ENCODE results near the gene COPG1. TPM values are rescaled to one million over a fixed set of nuclear protein-coding genes. Genes with fewer than 3 reads are reported as not detected.

Gene COPG1
- total and polyA plus RNA-seq, 2 of the 13 experiments (the other 11 are each of a cell fraction or from before 2014, with no cell fraction given) = 98.6 to 166 TPM

GRCh38 chr3:129278966-129279906 is 29.8 kb downstream of the COPG1 start (continued):
- TF ChIP-seq POGK (CRISPR knock-in tag; conservative IDR thresholded peaks at IDR 0.05) (peak; percentile 16; the same call in 1 of the 2 replicates), ZFP90 (CRISPR knock-in tag; IDR thresholded peaks at IDR 0.05; ENCODE audit: borderline replicate concordance) (no peak), ZNF782 (CRISPR knock-in tag; IDR thresholded peaks at IDR 0.05; ENCODE audit: borderline replicate concordance) (0 out of 2 replicates have a peak, but pooled peaks have one; percentile 16), IKZF1 (IDR thresholded peaks at IDR 0.05) (no peak), FOXK2 (IDR thresholded peaks at IDR 0.05) (no peak), ZNF207 (IDR thresholded peaks at IDR 0.05; ENCODE audit: borderline replicate concordance) (no peak), MAZ (IDR thresholded peaks at IDR 0.05; ENCODE audit: borderline replicate concordance, low read depth, low read length) (peak; percentile 50; the same call in 1 of the 2 replicates), MAZ (CRISPR knock-in tag; IDR thresholded peaks at IDR 0.05; ENCODE audit: low read depth) (peak; percentile 61; the same call in 1 of the 2 replicates), ZNF563 (CRISPR knock-in tag; IDR thresholded peaks at IDR 0.05) (peak; percentile 50), DR1 (CRISPR knock-in tag; IDR thresholded peaks at IDR 0.05) (no peak), AFF4 (CRISPR knock-in tag; IDR thresholded peaks at IDR 0.05) (0 out of 2 replicates have a peak, but pooled peaks have one; percentile 30), TRIM22 (IDR thresholded peaks at IDR 0.05) (no peak), ZNF652 (CRISPR knock-in tag; IDR thresholded peaks at IDR 0.05; ENCODE audit: borderline replicate concordance, low read depth) (no peak), KLF16 (CRISPR knock-in tag; IDR thresholded peaks at IDR 0.05) (0 out of 4 replicates have a peak, but pooled peaks of 1 of the 2 experiments have one; percentile 13), SP140L (CRISPR knock-in tag; IDR thresholded peaks at IDR 0.05; ENCODE audit: borderline replicate concordance) (no peak), NFYB (CRISPR knock-in tag; IDR thresholded peaks at IDR 0.05) (0 out of 2 replicates have a peak, but pooled peaks have one; percentile 27), CC2D1A (CRISPR knock-in tag; IDR thresholded peaks at IDR 0.05) (no peak), ZGPAT (CRISPR knock-in tag; IDR thresholded peaks at IDR 0.05) (no peak; the same call in 1 of the 2 replicates), CENPT (CRISPR knock-in tag; IDR thresholded peaks at IDR 0.05; ENCODE audit: low read depth) (no peak), ZNF780A (CRISPR knock-in tag; IDR thresholded peaks at IDR 0.05) (no peak; the same call in 1 of the 2 replicates), FOXC1 (CRISPR knock-in tag; IDR thresholded peaks at IDR 0.05; ENCODE audit: borderline replicate concordance) (0 out of 2 replicates have a peak, but pooled peaks have one; percentile 37)
